Measurements from ENCODE around the gene NME9. TPM values are rescaled to one million over a fixed set of nuclear protein-coding genes. Genes with fewer than 3 reads are reported as not detected.

NME9 gene
- total RNA-seq, 1 experiment from 2014 or later, result not detected

- TF ChIP-seq FOXP4 (CRISPR knock-in tag; IDR thresholded peaks at IDR 0.05) (no peak), FOXJ3 (CRISPR knock-in tag; IDR thresholded peaks at IDR 0.05; ENCODE audit: borderline replicate concordance) (no peak), MAX (CRISPR knock-in tag; IDR thresholded peaks at IDR 0.05) (no peak), RELA (CRISPR knock-in tag; IDR thresholded peaks at IDR 0.05; ENCODE audit: borderline replicate concordance) (no peak)
Observed at GRCh38 chr3:138359919-138360868, 30.5 kb upstream of the NME9 start (continued).

- ATAC-seq (no peak), DNase-seq (ENCODE audit: low spot score) (no peak)
- H3K4me1 Mint-ChIP-seq, result peaks cover 7% of the 10 kb centered on the region; the same call in 1 of the 2 replicates
- ChIA-PET CTCF (interaction anchor here (1.0 kb wide), 1 partner anchor 58 kb away, joined by 5 read pairs; no protein-coding TSS in a partner anchor), POLR2A (no interaction called here)
- H3K9me3 Mint-ChIP-seq, result no peaks in the 10 kb centered on the region
- TF ChIP-seq JUN (CRISPR knock-in tag; IDR thresholded peaks at IDR 0.05), result no peak
- no peak for TF ChIP-seq CDX4 (CRISPR knock-in tag; IDR thresholded peaks at IDR 0.05; ENCODE audit: borderline replicate concordance)
- TF ChIP-seq E2F1 (CRISPR knock-in tag; IDR thresholded peaks at IDR 0.05), result no peak
- TF ChIP-seq MXD4 (CRISPR knock-in tag; IDR thresholded peaks at IDR 0.05; ENCODE audit: borderline replicate concordance), result no peak
- no peak for TF ChIP-seq IRF2 (CRISPR knock-in tag; IDR thresholded peaks at IDR 0.05; ENCODE audit: borderline replicate concordance, low read depth)
- no peak for TF ChIP-seq ZNF281 (CRISPR knock-in tag; IDR thresholded peaks at IDR 0.05)
- no peak for TF ChIP-seq AR (CRISPR knock-in tag; IDR thresholded peaks at IDR 0.05)
- no peak for TF ChIP-seq CBFB (CRISPR knock-in tag; IDR thresholded peaks at IDR 0.05; ENCODE audit: low read depth)
- TF ChIP-seq PRRX2 (CRISPR knock-in tag; IDR thresholded peaks at IDR 0.05), result no peak
- no peak for TF ChIP-seq ESRRA (CRISPR knock-in tag; IDR thresholded peaks at IDR 0.05; ENCODE audit: borderline replicate concordance)
- TF ChIP-seq ZNF423 (CRISPR knock-in tag; IDR thresholded peaks at IDR 0.05), result no peak
- no peak for TF ChIP-seq GABPB1 (CRISPR knock-in tag; IDR thresholded peaks at IDR 0.05)
- TF ChIP-seq ELF4 (CRISPR knock-in tag; IDR thresholded peaks at IDR 0.05; ENCODE audit: low read depth), result no peak
- TF ChIP-seq SMAD3 (CRISPR knock-in tag; IDR thresholded peaks at IDR 0.05; ENCODE audit: borderline replicate concordance), result no peak
- no peaks in the 10 kb centered on the region for H3K36me3 Mint-ChIP-seq
- H3K27ac Mint-ChIP-seq, result peak overlapping the region; percentile 24
- no peaks in the 10 kb centered on the region for H3K27me3 Mint-ChIP-seq (ENCODE audit: low read depth)
- no peak overlapping the region for H3K4me3 Mint-ChIP-seq
Observed at GRCh38 chr3:138359148-138359918, 29.7 kb upstream of the NME9 start.
